H9 (cell line): ENCODE measurements around the gene CELF4. TPM values are rescaled to one million over a fixed set of nuclear protein-coding genes. Genes with fewer than 3 reads are reported as not detected.

Source experiments
- DNase-seq: peaks from one replicate; pipeline ENCODE4 v3.0.0-alpha.2; 2017
- H2AFZ ChIP-seq: one replicate; pipeline ENCODE4 v1.6.1; 2013; ENCODE audit warnings: mild to moderate bottlenecking, low read length, control low read depth, moderate library complexity
- H2AK5ac ChIP-seq: 2 replicates; pipeline ENCODE4 v1.6.1; 2013; ENCODE audit warnings: low read length, control low read depth, mixed read lengths; ENCODE audit not compliant: insufficient read length
- H2BK120ac ChIP-seq: one replicate; pipeline ENCODE4 v1.6.1; 2013; ENCODE audit warnings: low read depth, mild to moderate bottlenecking, low read length, control low read depth, inconsistent platforms; ENCODE audit not compliant: poor library complexity, severe bottlenecking
- H2BK12ac ChIP-seq: 2 replicates; pipeline ENCODE4 v1.6.1; 2013; ENCODE audit warnings: low read length, control low read depth, mixed read lengths, low read depth; ENCODE audit not compliant: insufficient read length
- H2BK15ac ChIP-seq: 2 replicates; pipeline ENCODE4 v1.6.1; 2013; ENCODE audit warnings: low read depth, low read length, control low read depth
- H2BK20ac ChIP-seq: one replicate; pipeline ENCODE4 v1.6.1; 2013; ENCODE audit warnings: low read depth, mild to moderate bottlenecking, low read length, control low read depth, inconsistent platforms; ENCODE audit not compliant: poor library complexity, severe bottlenecking
- H2BK5ac ChIP-seq: 2 replicates; pipeline ENCODE4 v1.6.1; 2013; ENCODE audit warnings: low read length, control low read depth, mixed read lengths; ENCODE audit not compliant: insufficient read length
- H3K14ac ChIP-seq: 2 replicates; pipeline ENCODE4 v1.6.1; 2013; ENCODE audit warnings: low read length, control low read depth; ENCODE audit not compliant: insufficient read depth
- H3K18ac ChIP-seq: 2 replicates; pipeline ENCODE4 v1.6.1; 2013; ENCODE audit warnings: low read depth, mild to moderate bottlenecking, mixed read lengths, low read length, control low read depth; ENCODE audit not compliant: insufficient read length
- H3K23ac ChIP-seq: 2 replicates; pipeline ENCODE4 v1.6.1; 2013; ENCODE audit warnings: low read length, control low read depth, mixed read lengths, low read depth; ENCODE audit not compliant: insufficient read length
- H3K23me2 ChIP-seq: 2 replicates; pipeline ENCODE4 v1.6.1; 2013; ENCODE audit warnings: low read depth, mild to moderate bottlenecking, mixed read lengths, low read length, control low read depth; ENCODE audit not compliant: insufficient read length, poor library complexity, severe bottlenecking
- H3K27ac ChIP-seq: 2 replicates; pipeline ENCODE4 v1.5.1; 2013; ENCODE audit warnings: low read length, control low read depth, mixed read lengths, low read depth; ENCODE audit not compliant: insufficient read length
- H3K27me3 ChIP-seq: 2 replicates; pipeline ENCODE4 v1.6.1; 2013; ENCODE audit warnings: low read length, control low read depth, inconsistent platforms; ENCODE audit not compliant: insufficient read depth
- H3K4ac ChIP-seq: 2 replicates; pipeline ENCODE4 v1.6.1; 2013; ENCODE audit warnings: low read depth, mild to moderate bottlenecking, control low read depth, inconsistent platforms, low read length, moderate library complexity
- H3K4me1 ChIP-seq: 2 replicates; pipeline ENCODE4 v1.6.1; 2013; ENCODE audit warnings: low read length, control low read depth, inconsistent platforms; ENCODE audit not compliant: insufficient read depth
- H3K4me2 ChIP-seq: 2 replicates; pipeline ENCODE4 v1.6.1; 2013; ENCODE audit warnings: low read length, control low read depth, mixed read lengths; ENCODE audit not compliant: insufficient read length, insufficient read depth
- H3K56ac ChIP-seq: 2 replicates; pipeline ENCODE4 v1.6.1; 2013; ENCODE audit warnings: low read depth, mild to moderate bottlenecking, mixed read lengths, low read length, control low read depth; ENCODE audit not compliant: insufficient read length
- H3K79me1 ChIP-seq: 2 replicates; pipeline ENCODE4 v1.6.1; 2013; ENCODE audit warnings: low read depth, mild to moderate bottlenecking, moderate library complexity, low read length, control low read depth, inconsistent platforms; ENCODE audit not compliant: insufficient read depth, poor library complexity, severe bottlenecking
- H3K79me2 ChIP-seq: 2 replicates; pipeline ENCODE4 v1.6.1; 2013; ENCODE audit warnings: low read length, control low read depth, inconsistent platforms; ENCODE audit not compliant: insufficient read depth
- H3K9ac ChIP-seq: 2 replicates; pipeline ENCODE4 v1.6.1; 2013; ENCODE audit warnings: low read length, control low read depth, mixed read lengths; ENCODE audit not compliant: insufficient read length; ENCODE audit errors: extremely low read depth
- H3K9me3 ChIP-seq: one replicate; pipeline ENCODE4 v1.6.1; 2013; ENCODE audit warnings: low read depth, low read length, inconsistent platforms; ENCODE audit not compliant: control insufficient read depth
- H3T11ph ChIP-seq: one replicate; pipeline ENCODE4 v1.6.1; 2013; ENCODE audit warnings: mild to moderate bottlenecking, low read length, control low read depth, inconsistent platforms
- H4K20me1 ChIP-seq: one replicate; pipeline ENCODE4 v1.6.1; 2013; ENCODE audit not compliant: control insufficient read depth, insufficient read length, insufficient read depth
- H4K5ac ChIP-seq: 2 replicates; pipeline ENCODE4 v1.6.1; 2013; ENCODE audit warnings: low read depth, mild to moderate bottlenecking, mixed read lengths, low read length, control low read depth; ENCODE audit not compliant: insufficient read length
- H4K8ac ChIP-seq: replicated peaks from 2 replicates; pipeline ENCODE4 v1.6.1; 2013; ENCODE audit warnings: low read length, control low read depth, mixed read lengths, low read depth; ENCODE audit not compliant: insufficient read length
- H4K91ac ChIP-seq: 2 replicates; pipeline ENCODE4 v1.6.1; 2013; ENCODE audit warnings: low read depth, mild to moderate bottlenecking, moderate library complexity, mixed read lengths, low read length, control low read depth; ENCODE audit not compliant: insufficient read length
- H3K27ac Mint-ChIP-seq, 3 experiments: 2 replicates in 2 of 3; 3 replicates in 1 of 3; pipeline ENCODE4 v1.8.0; 2020 to 2021; ENCODE audit warnings: mixed read lengths in 3 of 3, mild to moderate bottlenecking in 1 of 3, moderate library complexity in 1 of 3
- H3K27me3 Mint-ChIP-seq: 2 replicates; pipeline ENCODE4 v1.8.0; 2021; ENCODE audit warnings: low read depth, mild to moderate bottlenecking, moderate library complexity, mixed read lengths
- H3K36me3 Mint-ChIP-seq, 3 experiments: 2 replicates in 2 of 3; 3 replicates in 1 of 3; pipeline ENCODE4 v1.8.0; 2020 to 2021; ENCODE audit warnings: low read depth in 3 of 3, mixed read lengths in 3 of 3; ENCODE audit not compliant: insufficient read depth in 1 of 3
- H3K4me1 Mint-ChIP-seq, 2 experiments: 2 replicates each; pipeline ENCODE4 v1.8.0; 2020; ENCODE audit warnings: mixed read lengths in 2 of 2
- H3K4me3 Mint-ChIP-seq, 2 experiments: 2 replicates in 1 of 2; 3 replicates in 1 of 2; pipeline ENCODE4 v1.8.0; 2020 to 2021; ENCODE audit warnings: mild to moderate bottlenecking in 2 of 2, mixed read lengths in 2 of 2, moderate library complexity in 1 of 2
- H3K9me3 Mint-ChIP-seq, 2 experiments: 2 replicates in 1 of 2; 3 replicates in 1 of 2; pipeline ENCODE4 v1.8.0; 2020; ENCODE audit warnings: mild to moderate bottlenecking in 2 of 2, mixed read lengths in 2 of 2, moderate library complexity in 1 of 2
- CTCF ChIP-seq: fragments of 200-600 bp; sonication (generic); conservative IDR thresholded peaks from 3 replicates; pipeline ENCODE4 v1.8.0; 2021; ENCODE audit warnings: antibody characterized with exemption, mild to moderate bottlenecking
- WGBS: extraction: QIAGEN DNeasy Blood & Tissue Kit; methylation state at CpG from one replicate; pipeline ENCODE4 v1.1.7; 2013; ENCODE audit warnings: missing lambda C conversion rate, low lambda C conversion rate, mixed read lengths; ENCODE audit not compliant: insufficient read length; ENCODE audit errors: extremely low coverage; 5-methylcytosine and 5-hydroxymethylcytosine counted together
- long read RNA-seq: library from polyadenylated mRNA; unstranded; transcript quantifications from one replicate; pipeline ENCODE4 v2.0.0, GENCODE V29; 2020
- total RNA-seq: library from RNA; stranded (reverse); gene quantifications from 2 replicates; pipeline ENCODE4 v1.2.1, GENCODE V29; 2021

Gene CELF4
- total RNA-seq = 1.1 and 1.5 TPM in 2 replicates
- long read RNA-seq, partial matches to known transcripts = 0 of 2 reads
- long read RNA-seq, other reads (novel, unspliced or antisense) = 2 of 2 reads

- H3K18ac ChIP-seq = no peak within 1 kb of the TSS
- peak within 1 kb of the TSS; percentile 84 for H3K4me2 ChIP-seq
- no peak for TF ChIP-seq CTCF
- H3K23ac ChIP-seq = no peak within 1 kb of the TSS
- H3K79me2 ChIP-seq = no peaks in the 10 kb centered on the region
- H2AK5ac ChIP-seq = no peak within 1 kb of the TSS
- H4K91ac ChIP-seq = no peak within 1 kb of the TSS
- no peak within 1 kb of the TSS for H2AFZ ChIP-seq
- no peaks in the 10 kb centered on the region for H3K79me1 ChIP-seq
- no peak within 1 kb of the TSS for H2BK5ac ChIP-seq
- H3K4me1 Mint-ChIP-seq = peaks cover 15 to 28% of the 10 kb centered on the region in 2 experiments
- H3K9ac ChIP-seq = no peak within 1 kb of the TSS
- no peak within 1 kb of the TSS for H2BK20ac ChIP-seq
- H2BK15ac ChIP-seq = no peak within 1 kb of the TSS
- no peak within 1 kb of the TSS for H4K5ac ChIP-seq
- no peaks in the 10 kb centered on the region; a peak in 3 of 5 replicates for H3K9me3 Mint-ChIP-seq
- H3T11ph ChIP-seq = no peak within 1 kb of the TSS
- no peak within 1 kb of the TSS for H3K4ac ChIP-seq
- no peaks in the 10 kb centered on the region for H3K9me3 ChIP-seq
- WGBS = no CpG with 5 or more reads among the region's 62 CpGs
- peaks cover 40% of the 10 kb centered on the region for H3K27me3 ChIP-seq
- H3K27me3 Mint-ChIP-seq = peaks cover 97% of the 10 kb centered on the region
- H3K4me1 ChIP-seq = no peaks in the 10 kb centered on the region; the same call in 1 of the 2 replicates
- no peak within 1 kb of the TSS for H2BK120ac ChIP-seq
- no peak within 1 kb of the TSS for H3K56ac ChIP-seq
- H4K8ac ChIP-seq = no peak within 1 kb of the TSS
- peaks cover 20% of the 10 kb centered on the region for H3K23me2 ChIP-seq
- no peak within 1 kb of the TSS for H2BK12ac ChIP-seq
- H3K36me3 Mint-ChIP-seq = peaks cover 0 to 3% (median 0%) of the 10 kb centered on the region in 3 experiments; a peak in 1 of 7 replicates
- DNase-seq = no peak
- H3K4me3 Mint-ChIP-seq = peak within 1 kb of the TSS; percentile 82 to 96
- H3K14ac ChIP-seq = no peak within 1 kb of the TSS
- H4K20me1 ChIP-seq = no peaks in the 10 kb centered on the region
- no peak within 1 kb of the TSS for H3K27ac ChIP-seq
- H3K27ac Mint-ChIP-seq = peak within 1 kb of the TSS in 1 of 3 experiments; percentile 93; a peak in 1 of 7 replicates
These were observed at the start of gene CELF4 for GRCh38 chr18:37565101-37565976. TSS of gene CELF4 (minus strand) at chr18:37565798.
